Measurements from ENCODE around the gene TADA2B.

The TADA2B gene, protein sequence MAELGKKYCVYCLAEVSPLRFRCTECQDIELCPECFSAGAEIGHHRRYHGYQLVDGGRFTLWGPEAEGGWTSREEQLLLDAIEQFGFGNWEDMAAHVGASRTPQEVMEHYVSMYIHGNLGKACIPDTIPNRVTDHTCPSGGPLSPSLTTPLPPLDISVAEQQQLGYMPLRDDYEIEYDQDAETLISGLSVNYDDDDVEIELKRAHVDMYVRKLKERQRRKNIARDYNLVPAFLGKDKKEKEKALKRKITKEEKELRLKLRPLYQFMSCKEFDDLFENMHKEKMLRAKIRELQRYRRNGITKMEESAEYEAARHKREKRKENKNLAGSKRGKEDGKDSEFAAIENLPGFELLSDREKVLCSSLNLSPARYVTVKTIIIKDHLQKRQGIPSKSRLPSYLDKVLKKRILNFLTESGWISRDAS

DNA sequence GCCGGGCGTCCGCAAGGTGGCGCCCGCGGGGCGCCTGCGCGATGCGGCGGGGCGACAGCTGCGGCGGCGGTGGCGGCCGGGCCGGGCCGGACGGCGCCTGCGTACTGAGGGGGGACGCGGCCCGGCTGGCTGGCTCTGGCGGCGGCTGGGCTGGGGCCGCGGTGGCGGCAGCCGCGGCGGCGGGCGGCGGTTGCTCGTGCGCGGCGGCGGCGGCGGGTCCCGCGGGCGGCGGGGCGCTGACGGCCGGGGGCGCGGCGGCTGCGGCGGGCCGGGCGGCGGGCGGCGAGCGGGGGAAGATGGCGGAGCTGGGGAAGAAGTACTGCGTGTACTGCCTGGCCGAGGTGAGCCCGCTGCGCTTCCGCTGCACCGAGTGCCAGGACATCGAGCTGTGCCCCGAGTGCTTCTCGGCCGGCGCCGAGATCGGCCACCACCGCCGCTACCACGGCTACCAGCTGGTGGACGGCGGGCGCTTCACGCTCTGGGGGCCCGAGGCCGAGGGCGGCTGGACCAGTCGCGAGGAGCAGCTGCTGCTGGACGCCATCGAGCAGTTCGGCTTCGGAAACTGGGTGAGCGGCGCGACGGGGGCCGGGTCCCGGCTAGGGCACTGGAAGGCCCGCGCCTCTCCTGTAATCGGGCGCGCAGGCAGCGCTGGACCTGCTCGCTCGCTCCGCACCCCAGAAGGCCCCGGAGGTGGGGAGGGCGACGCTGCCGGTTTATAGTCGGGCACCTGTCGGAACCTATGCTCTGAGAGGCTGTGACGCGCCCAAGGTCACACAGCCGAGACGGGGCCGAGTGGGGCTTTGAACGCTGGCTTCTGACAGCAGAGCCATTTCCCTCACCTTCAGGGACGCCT is at the start of gene TADA2B:
TSS of gene TADA2B (plus strand) at position 89 of the 853 bp plus-strand sequence. CDS start at position 297, 208 bp downstream.
- DNase-seq (ENCODE audit: low read depth in 2 of 2), result peak in 1 of 2 donors; percentile 39

DNA sequence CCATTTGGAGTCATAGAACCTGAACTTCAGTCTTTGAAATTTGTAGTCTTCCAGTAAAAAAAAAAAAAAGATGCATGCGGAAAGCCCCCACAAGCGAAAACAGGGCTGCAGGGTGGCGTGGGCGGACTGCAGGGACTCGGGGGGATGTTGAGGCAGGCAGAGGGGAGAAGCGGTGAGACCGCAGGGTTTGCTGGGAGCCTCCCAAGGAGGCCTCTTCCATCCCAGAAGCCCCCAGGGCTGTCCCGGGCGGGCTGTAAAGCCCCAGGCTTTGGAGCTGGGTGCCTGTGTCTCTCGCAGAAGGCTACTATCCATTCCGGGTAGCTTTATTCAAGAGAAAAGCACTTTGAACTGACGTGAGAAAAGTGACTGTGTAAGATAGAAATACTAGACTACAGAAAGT is 46.7 kb upstream of the TADA2B start:
- DNase-seq (ENCODE audit: low read depth in 2 of 2), result no peak

DNA sequence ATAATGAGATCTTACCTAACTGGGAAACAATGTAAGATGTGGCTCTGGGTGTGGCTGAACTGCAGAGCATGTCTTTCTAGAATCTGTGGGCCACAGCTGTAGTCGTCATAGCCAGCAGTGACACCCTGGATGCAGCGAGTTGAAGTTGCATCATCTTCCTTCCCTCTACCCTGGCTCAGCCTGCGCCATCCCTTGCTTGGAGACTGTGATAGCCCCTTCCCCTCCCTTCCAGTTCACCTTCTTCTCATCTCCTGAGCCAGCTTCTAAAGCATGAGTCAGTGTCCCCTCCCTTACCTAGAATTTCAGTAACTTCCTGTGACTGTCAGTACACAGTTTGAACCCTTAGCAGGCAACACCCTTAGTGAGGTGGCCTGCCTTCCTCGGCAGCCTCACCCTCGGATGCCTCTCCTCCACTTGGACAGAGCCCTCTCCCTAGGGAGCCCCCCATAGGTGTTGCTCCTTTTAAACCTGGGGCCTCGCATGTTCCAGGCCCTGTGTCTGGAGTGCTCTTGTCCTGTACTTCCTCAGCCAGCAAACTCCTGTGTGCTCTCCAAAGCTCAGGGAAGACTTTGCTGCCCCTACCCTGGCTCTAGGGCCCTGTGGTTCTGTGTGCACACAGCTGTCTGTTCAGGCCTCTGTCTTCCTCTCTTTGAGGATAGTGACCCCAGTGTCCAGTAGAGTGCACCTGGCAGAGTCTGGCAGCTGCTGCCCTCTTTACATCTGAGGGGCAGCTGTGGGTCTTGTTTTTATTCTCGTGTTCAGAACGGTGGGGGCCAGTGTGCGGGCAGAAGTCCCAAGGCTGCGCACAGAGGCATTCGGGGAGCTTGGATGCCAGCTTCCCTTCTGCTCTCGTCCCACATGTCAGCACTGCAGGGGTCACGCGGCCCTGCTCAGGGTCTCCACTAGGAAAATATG is 43.7 kb upstream of the TADA2B start:
- DNase-seq (ENCODE audit: low read depth in 2 of 2), result no peak

DNA sequence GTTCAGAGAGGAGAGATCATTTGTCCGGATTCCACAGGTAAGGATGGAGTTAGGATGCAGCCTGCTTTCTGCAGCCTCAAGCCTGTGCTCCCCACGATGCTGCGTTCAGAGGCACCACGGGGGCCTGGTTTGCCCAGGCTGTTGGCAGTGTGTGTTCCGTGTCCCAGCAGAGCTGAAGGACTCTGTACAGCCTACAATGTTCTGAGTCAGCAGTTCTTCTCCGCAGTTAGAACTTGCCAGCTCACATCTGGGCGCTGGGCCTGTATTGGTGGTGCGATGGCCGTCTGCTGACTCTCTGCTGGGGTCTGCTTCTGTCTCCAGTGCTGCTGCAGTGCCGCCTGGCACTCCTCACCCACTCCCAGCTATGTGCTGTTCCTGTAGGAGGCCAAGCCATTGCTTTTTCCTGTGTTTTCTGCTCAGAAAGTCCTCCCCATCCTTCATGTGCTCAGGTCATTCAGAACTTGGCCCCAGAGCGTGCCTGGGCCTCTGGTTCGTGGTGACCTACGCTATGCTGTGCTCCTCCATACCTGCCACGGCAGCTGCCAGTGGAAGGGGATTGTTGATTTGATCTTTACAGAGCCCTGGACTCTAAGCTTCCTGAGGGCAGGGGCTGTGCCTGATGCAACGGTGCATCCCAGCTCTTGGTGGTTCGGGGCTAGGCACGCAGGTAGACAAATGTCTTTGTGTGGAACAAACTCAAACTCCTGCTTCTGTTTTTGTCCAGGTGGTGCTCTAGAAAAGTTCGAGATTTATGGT is 42.6 kb upstream of the TADA2B start:
- no peak for DNase-seq (ENCODE audit: low read depth in 2 of 2)

DNA sequence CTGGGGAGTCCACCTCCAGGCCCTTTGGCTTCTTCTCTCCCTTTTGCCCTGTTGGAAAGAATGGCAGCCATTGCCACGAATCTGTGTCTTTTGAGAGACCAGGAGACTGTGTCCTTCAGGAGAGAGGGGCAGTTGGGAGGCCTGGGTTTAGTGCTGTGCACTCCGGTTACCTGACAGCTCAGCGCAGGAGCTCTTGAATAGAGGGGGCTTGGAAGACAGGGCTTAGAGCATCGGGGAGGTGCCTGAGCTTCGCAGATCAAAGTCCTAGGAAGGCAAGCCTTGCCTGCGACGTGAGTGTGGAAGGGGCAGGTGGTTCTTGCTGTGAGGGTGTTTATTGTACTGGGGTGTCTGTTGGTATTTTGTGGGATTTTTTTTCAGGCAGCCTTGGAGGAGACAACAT is 41.9 kb upstream of the TADA2B start:
- DNase-seq (ENCODE audit: low read depth in 2 of 2), result no peak

DNA sequence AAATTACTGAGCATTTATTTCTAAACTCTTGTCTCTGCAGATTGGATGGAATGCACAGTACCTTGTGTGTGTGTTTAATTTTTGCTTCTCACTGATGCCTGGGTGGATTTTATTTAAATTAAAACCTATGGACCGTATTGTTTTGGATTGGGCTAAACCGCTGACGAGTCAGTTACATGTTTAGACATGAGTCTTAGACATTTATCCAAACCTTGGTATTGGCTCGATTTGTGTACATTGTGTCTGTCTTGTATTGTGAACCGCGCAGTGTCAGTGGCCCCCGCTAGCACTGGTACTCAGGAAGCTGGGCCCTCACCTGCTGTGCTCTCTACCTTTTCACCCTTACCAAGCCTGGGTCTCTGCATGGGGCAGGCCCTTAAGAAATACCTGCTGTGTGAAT is 40.8 kb upstream of the TADA2B start:
- no peak for DNase-seq (ENCODE audit: low read depth in 2 of 2)

DNA sequence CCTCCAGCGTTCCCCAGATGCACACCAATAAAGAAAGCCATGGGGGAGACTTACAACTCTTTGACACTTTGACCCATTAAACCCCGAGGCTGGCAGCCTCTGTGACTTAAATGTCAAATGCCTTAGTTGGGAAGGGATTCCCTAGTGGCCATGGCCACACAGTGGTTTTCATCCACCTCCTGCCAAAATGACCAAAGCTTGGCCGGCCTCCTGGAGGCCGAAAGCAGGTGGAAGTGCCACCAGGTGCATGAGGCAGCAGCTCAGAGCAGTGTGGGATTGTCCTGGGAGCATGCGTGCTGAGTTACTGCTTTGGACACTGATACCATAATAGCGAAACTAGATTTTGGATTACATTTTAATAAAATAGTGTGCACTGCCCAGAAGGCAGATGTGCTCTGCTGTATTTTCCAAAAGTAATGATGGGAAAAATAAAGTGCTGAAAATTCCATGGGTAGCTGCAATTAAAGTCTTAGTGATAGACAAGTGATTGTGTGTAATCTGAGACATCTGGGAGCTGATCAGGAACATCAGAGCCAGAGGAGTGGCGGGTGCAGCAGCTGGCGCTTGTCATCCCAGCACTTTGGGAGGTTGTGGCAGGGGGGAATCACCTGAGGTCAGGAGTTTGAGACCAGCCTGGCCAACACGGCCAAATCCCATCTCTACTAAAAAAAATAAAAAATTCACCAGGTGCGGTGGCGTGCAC is 39.8 kb upstream of the TADA2B start:
- no peak for DNase-seq (ENCODE audit: low read depth in 2 of 2)

DNA sequence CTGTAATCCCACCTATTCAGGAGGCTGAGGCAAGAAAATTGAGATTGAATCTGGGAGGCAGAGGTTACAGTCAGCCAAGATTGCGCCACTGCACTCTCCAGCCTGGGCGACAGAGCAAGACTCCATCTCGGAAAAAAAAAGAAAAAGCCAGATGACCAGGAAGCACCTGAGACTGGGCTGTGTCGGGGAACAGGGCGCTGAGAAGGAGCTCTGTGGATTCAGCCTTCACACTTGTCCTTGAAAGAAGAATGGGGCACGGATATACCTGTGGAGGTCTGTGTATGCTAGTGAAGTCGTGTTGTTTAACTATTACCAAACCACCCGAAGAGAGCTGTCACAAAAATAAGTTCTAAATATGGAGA is 39.3 kb upstream of the TADA2B start:
- no peak for DNase-seq (ENCODE audit: low read depth in 2 of 2)

DNA sequence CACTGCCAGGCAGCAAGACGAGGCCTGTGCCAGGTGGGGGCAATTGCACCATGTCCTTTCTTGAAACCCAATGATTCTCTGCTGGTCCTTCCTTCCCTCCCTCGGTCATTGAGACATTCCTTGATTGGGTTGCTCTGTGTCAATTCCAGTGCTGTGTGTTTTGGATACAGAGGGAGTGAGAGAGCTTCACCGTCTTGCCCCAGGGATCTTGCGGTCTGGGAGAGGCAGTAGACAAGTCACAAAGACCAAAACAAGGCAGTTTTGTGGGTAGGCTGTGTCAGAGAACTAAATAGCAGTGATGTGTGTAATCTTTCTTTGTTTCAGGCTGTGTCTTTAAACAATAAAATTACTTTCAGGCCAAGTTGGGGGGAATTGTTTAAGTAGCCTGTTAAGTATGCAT is 38.8 kb upstream of the TADA2B start:
- no peak for DNase-seq (ENCODE audit: low read depth in 2 of 2)

DNA sequence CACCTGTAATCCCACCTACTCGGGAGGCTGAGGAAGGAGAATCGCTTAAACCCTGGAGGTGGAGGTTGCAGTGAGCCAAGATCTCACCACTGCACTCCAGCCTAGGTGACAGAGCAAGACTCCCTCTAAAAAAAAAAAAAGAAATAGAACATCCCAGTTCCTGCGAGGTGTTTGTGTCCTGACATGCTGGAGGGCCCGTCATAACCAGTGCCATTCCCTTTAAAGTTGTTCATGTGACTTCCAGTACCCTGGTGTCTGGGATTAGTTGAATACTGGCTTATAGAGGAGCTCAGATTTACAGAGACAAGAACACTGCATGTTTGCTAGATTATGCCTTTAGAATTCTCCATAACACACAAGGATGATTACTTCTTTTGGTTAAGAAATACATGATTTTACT is 37.6 kb upstream of the TADA2B start:
- no peak for DNase-seq (ENCODE audit: low read depth in 2 of 2)

DNA sequence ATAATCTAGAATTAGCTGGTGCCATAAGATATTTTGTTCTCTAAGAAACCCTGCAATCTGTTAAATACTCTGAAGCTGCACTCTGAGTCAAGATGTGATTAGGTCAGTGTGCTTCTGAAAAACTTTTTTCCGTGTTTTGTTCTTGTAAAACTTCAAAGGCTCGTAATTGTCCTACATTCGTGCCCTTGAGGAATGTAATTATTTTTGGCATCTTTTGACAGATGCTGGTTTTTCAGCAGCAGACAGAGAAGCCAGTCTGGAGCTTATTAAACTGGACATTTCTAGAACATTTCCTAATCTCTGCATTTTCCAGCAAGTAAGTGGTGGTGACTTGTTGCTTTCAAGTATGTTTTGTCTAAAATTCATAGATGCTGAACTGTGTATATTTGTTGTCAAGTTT is 36.8 kb upstream of the TADA2B start:
- DNase-seq (ENCODE audit: low read depth in 2 of 2), result no peak

DNA sequence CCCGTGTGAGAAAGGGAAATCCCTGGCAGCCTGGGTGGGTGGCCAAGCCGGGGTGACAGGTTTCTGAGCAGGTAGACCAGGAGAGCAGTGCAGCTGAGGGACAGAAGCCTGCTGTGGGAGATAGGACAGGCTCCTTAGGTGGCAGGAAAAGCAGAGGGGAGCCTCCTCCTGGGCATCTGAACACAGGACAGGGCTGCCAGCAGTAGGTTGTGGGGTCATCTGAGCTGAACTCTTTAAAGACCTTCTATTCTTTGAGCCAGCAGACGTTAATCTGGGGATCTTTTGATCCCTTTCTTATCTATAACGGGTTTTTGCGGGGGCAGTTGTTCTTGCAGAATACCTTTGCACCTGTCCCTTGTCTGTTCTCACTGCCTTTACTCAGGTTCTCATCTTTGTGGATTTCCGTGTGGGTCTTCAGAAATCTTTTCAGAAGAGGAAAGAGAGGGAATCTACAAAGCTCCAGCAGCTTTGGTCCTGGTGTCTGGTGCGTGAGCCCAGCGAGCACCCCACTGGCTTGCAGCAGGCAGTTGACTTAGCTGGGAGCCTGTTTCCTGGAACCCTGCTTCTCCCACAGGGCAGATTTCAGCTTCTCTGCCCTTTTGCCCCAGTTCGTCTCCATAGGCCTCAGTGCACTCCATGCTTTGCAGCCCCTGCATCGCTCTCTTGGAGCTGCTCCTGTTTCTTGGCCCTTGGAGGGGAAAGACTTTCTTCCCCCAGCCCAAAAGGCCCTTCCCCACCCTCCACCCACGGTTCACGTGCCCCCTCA is 35.8 kb upstream of the TADA2B start:
- DNase-seq (ENCODE audit: low read depth in 2 of 2), result no peak

DNA sequence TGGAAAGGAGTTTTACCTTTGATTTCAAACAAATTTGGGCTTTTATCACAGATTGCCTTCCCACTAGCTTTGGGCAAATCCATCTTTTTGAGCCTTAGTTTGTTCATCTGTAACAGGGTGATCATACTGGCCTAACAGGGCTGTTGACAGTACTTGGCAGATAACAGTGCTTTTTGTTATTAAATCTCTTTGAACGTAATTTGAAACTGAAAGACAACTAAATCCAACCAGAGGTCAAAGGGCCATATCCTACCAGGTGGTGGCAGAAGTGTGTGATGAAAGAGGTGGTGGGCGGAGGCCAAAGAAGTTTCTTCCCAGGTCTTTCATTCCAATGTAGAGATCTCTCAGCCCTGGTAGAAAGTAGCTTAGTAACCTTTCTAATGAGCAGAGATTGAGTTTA is 35.2 kb upstream of the TADA2B start:
- DNase-seq (ENCODE audit: low read depth in 2 of 2), result no peak

DNA sequence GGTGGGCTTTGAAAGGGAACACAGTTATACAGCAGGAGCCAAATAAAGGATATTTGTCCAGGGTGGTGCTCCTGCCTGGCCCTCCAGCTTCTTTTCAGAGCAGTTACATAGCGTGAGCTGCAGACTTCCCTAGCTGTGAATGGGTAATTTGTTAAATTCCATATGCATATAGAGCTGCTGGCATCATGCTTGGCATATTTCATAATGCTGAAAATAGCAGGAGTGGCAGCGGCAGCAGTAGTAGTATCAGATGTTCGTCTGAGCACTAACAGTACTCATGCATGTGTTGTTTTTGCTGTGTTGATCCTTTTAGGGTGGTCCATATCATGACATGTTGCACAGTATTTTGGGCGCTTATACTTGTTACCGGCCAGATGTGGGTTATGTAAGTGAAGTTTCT is 33.6 kb upstream of the TADA2B start:
- DNase-seq (ENCODE audit: low read depth in 2 of 2), result no peak

DNA sequence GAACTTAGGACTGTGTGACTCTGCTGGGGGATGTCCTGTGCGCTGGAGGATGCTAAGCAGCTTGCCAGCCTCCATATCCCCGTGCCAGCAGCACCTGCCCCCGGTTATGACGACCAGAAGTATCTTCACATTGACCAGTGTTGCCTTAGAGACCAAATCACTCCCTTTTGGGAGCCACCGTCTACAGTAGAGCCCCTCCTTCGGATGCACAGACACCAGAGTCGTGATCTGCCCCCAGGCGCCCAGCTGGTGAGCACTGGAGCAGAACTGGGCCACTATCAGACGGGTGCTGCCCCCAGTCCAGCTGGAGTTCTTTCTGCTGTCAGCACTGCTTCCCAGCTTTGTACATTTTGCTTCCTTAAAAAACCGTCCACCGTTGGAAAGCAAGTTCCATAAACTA is 30.0 kb upstream of the TADA2B start:
- DNase-seq (ENCODE audit: low read depth in 2 of 2), result no peak

DNA sequence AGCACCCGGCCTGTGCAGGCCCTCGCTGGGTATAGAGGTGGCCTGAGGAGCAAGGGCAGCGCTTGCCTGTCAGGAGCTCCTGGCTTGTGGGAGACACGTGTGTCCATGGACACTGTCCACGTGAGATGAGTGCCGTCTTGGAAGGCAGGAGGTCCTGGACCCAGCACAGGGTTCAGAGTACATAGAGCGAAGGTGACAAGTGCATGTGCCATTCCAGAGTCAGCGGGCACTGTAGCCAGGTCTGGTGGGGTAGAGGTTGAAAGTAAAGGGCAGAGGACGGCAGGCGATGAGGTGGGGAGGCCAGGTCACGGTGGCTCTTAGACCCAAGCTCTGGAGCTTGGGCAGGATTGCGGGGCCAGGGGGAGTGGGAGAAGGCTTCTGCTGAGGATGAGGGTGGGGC is 28.4 kb upstream of the TADA2B start:
- DNase-seq (ENCODE audit: low read depth in 2 of 2), result no peak

DNA sequence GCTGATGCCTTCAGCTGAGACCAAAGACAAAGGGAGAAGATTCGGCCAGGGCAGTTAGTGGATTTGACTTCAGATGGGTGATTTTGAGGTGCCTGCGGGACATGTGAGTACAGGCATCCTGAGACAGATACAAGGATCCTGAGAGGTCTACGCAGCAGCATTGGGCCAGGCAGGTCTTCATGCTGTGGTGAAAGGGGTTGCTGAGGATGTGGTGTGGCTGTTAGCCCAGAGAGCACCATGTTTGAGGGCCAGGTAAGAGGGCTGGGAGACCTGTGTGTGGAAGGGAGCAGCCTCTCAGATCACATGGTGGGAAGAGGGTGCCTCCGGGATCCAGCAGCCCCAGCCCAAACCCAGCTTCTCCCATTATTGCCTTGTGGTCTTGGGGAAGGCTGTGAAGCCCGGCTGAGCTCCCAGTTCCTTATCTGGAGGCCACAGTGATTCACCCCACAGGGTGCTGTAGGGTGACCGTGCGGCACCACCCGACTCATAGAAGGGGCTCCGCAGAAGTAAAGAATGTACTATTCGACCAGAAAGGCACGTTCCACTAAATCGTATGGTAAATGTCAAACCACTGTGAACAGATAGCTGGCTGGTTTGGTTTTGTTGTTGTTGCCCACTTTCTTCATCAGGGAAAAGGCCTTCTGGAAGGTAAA is 27.7 kb upstream of the TADA2B start:
- no peak for DNase-seq (ENCODE audit: low read depth in 2 of 2)

DNA sequence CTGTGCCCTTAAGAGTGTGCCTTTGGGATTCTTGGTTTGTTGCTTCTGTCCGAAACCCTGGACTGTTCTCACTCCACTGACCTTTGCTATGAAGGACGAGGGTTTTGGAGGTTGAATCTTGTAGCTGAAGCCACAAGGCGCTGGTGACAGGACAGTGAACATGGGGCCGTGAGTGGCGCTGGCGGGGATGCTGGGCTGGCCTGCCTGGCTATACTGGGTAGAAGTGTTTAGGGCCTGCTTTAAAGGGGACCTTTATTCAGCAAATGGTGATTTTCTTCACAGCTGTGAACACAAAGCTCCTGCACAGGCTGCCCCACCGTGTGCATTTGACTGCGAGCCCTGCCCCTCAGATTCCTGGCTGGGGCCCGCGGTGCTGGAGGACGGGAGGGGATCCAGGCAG is 27.1 kb upstream of the TADA2B start:
- DNase-seq (ENCODE audit: low read depth in 2 of 2), result no peak

DNA sequence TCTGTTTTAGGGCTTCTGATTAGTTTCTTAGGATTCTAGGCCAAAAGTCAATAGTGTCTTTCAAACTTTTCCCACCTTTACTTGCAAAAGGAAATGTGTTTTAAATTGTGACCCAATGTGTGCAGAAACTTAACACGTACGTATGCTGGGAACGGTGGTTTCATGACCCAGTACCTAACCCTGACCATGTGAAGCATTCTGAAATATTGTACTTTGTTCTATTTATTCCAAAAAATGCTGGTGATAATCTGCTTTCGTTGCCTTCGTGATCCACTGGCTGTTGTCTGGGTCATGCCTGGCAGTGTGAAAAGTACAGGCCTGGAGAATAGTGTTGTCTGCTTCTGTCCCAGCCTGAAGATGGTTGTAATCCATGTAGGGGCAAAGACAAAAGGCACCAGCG is 26.7 kb upstream of the TADA2B start:
- DNase-seq (ENCODE audit: low read depth in 2 of 2), result no peak
